ENCODE data around the gene ZNF583. TPM values are rescaled to one million over a fixed set of nuclear protein-coding genes. Genes with fewer than 3 reads are reported as not detected.
A peak's percentile ranks its signal among the peaks of the same experiment; 100 is the strongest.

The ZNF583 gene
- total RNA-seq, 1 donor from 2014 or later, result 7.0 TPM

DNA sequence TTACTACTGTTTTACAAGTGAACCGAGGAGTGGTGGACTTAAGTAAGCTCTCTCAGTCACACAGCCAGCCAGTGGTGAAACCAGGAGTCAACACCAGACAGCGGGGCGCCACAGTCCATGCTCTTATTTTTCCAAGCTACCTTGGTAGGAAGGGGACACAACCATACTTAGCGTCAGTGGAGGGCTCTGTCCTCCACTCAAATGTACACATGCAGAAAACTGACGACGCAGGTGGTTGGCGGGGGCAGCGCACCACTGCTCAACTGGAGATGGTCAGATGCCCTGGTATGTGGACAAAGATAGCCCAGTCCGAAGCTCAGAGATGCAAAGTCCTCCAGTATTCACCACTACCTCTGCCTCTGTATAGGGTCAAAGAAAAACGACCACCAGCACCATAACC, 72.0 kb downstream of the ZNF583 start:
- no peak overlapping the region for H3K27ac ChIP-seq (replicated peaks)
- H3K9me3 ChIP-seq (replicated peaks), result peaks cover 46% of the 10 kb centered on the region
- no peaks in the 10 kb centered on the region for H3K27me3 ChIP-seq (ENCODE audit: low read depth)
- TF ChIP-seq, protein P1, sequence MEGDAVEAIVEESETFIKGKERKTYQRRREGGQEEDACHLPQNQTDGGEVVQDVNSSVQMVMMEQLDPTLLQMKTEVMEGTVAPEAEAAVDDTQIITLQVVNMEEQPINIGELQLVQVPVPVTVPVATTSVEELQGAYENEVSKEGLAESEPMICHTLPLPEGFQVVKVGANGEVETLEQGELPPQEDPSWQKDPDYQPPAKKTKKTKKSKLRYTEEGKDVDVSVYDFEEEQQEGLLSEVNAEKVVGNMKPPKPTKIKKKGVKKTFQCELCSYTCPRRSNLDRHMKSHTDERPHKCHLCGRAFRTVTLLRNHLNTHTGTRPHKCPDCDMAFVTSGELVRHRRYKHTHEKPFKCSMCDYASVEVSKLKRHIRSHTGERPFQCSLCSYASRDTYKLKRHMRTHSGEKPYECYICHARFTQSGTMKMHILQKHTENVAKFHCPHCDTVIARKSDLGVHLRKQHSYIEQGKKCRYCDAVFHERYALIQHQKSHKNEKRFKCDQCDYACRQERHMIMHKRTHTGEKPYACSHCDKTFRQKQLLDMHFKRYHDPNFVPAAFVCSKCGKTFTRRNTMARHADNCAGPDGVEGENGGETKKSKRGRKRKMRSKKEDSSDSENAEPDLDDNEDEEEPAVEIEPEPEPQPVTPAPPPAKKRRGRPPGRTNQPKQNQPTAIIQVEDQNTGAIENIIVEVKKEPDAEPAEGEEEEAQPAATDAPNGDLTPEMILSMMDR (IDR thresholded peaks at IDR 0.05; ENCODE audit: borderline replicate concordance), result no peak
- intact Hi-C loops (cut with micrococcal nuclease), result no loop called here
- H3K4me1 ChIP-seq, result peaks cover 36% of the 10 kb centered on the region
- peak overlapping the region; percentile 95 for H3K4me3 ChIP-seq
- DNase-seq, result no peak
- H3K36me3 ChIP-seq, result peaks cover 24% of the 10 kb centered on the region

Other genes with a start within 250 kb of the ZNF583 start
- not detected for gene GALP, start 228.3 kb upstream of the ZNF583 start, total RNA-seq
- gene ZSCAN5B, start 206.5 kb upstream of the ZNF583 start, total RNA-seq, result not detected
- not detected for gene ZSCAN5C, start 202.1 kb upstream of the ZNF583 start, total RNA-seq
- gene EDDM13, start 131.6 kb upstream of the ZNF583 start, total RNA-seq, result 0.55 TPM
- 16.7 TPM for gene ZSCAN5A, start 89.5 kb upstream of the ZNF583 start, total RNA-seq
- gene ZNF582, start 10.8 kb upstream of the ZNF583 start, total RNA-seq, result 4.4 TPM
- gene ZNF667, start 73.0 kb downstream of the ZNF583 start, total RNA-seq, result 5.6 TPM
- 6.9 TPM for gene ZNF471, start 103.5 kb downstream of the ZNF583 start, total RNA-seq
- 6.0 TPM for gene ZFP28, start 134.6 kb downstream of the ZNF583 start, total RNA-seq
- 4.3 TPM for gene ZNF470, start 163.1 kb downstream of the ZNF583 start, total RNA-seq
- 5.8 TPM for gene ZNF71, start 191.0 kb downstream of the ZNF583 start, total RNA-seq
- not detected for gene SMIM17, start 238.8 kb downstream of the ZNF583 start, total RNA-seq

Data from left ventricle myocardium inferior (tissue), 1 donor.